Activated T-cell treated with anti-CD3 and anti-CD28 coated beads, Interleukin-2, amount 50 U/mL, for 4 hours (primary cell): ENCODE data around the gene DAW1. TPM values are rescaled to one million over a fixed set of nuclear protein-coding genes. Genes with fewer than 3 reads are reported as not detected.
A peak's percentile ranks its signal among the peaks of the same experiment; 100 is the strongest.
"Not testable (repeated sequence)": the region's sequence is repeated elsewhere in the genome, so short reads cannot be mapped to it uniquely, and the experiment has no call there.

Experiments
- ATAC-seq, 2 donors: fragments of 200-7000 bp; cut with Tn5 transposase; one replicate each; pipeline ENCODE4 v1.10.0; 2021
- DNase-seq: peaks from one replicate; pipeline ENCODE4 v3.0.0-alpha.2; 2020
- H3K27me3 Mint-ChIP-seq: one replicate; pipeline ENCODE4 v1.8.0; 2021; ENCODE audit warnings: low read depth, mixed read lengths
- H3K36me3 Mint-ChIP-seq: one replicate; pipeline ENCODE4 v1.8.0; 2022; ENCODE audit warnings: mixed read lengths; ENCODE audit not compliant: insufficient read depth
- H3K4me1 Mint-ChIP-seq: one replicate; pipeline ENCODE4 v1.8.0; 2021; ENCODE audit warnings: low read depth, mixed read lengths
- H3K4me3 Mint-ChIP-seq: one replicate; pipeline ENCODE4 v1.8.0; 2021; ENCODE audit warnings: mild to moderate bottlenecking, moderate library complexity, mixed read lengths
- H3K9me3 Mint-ChIP-seq: one replicate; pipeline ENCODE4 v1.8.0; 2021; ENCODE audit warnings: mixed read lengths
- total RNA-seq, 3 donors: library from RNA; stranded (reverse); gene quantifications; one replicate each; pipeline ENCODE4 v1.2.1, GENCODE V29; 2021

DAW1 gene
- not detected for total RNA-seq

- ATAC-seq (peak; percentile 66 to 74), DNase-seq (peak; percentile 21)
- H3K4me3 Mint-ChIP-seq: no peak within 1 kb of the TSS
- H3K36me3 Mint-ChIP-seq: no peaks in the 10 kb centered on the region
- H3K4me1 Mint-ChIP-seq: no peaks in the 10 kb centered on the region
- peaks cover 28% of the 10 kb centered on the region for H3K27me3 Mint-ChIP-seq
- no peaks in the 10 kb centered on the region for H3K9me3 Mint-ChIP-seq
Measured at GRCh38 chr2:227871375-227871791, at the start of gene DAW1. TSS of gene DAW1 (plus strand) at chr2:227871631. CDS start at chr2:227871690, 59 bp downstream.

GRCh38 chr2:227822416-227823003 lies 48.9 kb upstream of the DAW1 start:
- H3K27me3 Mint-ChIP-seq: no peaks in the 10 kb centered on the region
- DNase-seq: no peak
- H3K4me3 Mint-ChIP-seq: no peak overlapping the region
- H3K36me3 Mint-ChIP-seq: no peaks in the 10 kb centered on the region
- ATAC-seq: no peak
- peaks cover 5% of the 10 kb centered on the region for H3K9me3 Mint-ChIP-seq
- H3K4me1 Mint-ChIP-seq: peaks cover 26% of the 10 kb centered on the region

GRCh38 chr2:227823922-227824321 lies 47.5 kb upstream of the DAW1 start:
- ATAC-seq (no peak), DNase-seq (no peak)
- Mint-ChIP-seq H3K36me3 (no peaks in the 10 kb centered on the region), H3K27me3 (no peaks in the 10 kb centered on the region), H3K4me3 (no peak overlapping the region), H3K9me3 (peaks cover 5% of the 10 kb centered on the region), H3K4me1 (peaks cover 13% of the 10 kb centered on the region)

- ATAC-seq: no peak
- Mint-ChIP-seq H3K9me3 (peaks cover 5% of the 10 kb centered on the region), H3K36me3 (no peaks in the 10 kb centered on the region), H3K4me3 (no peak overlapping the region), H3K27me3 (no peaks in the 10 kb centered on the region), H3K4me1 (peaks cover 11% of the 10 kb centered on the region)
- DNase-seq: no peak
Measured at GRCh38 chr2:227824711-227825110, 46.7 kb upstream of the DAW1 start.

- DNase-seq (no peak), ATAC-seq (peak in 1 of 2 donors; percentile 25)
- no peak overlapping the region for H3K4me3 Mint-ChIP-seq
Measured at GRCh38 chr2:227826019-227826521, 45.4 kb upstream of the DAW1 start.

GRCh38 chr2:227826563-227826962 lies 44.9 kb upstream of the DAW1 start:
- Mint-ChIP-seq H3K27me3 (no peaks in the 10 kb centered on the region), H3K9me3 (no peaks in the 10 kb centered on the region), H3K4me1 (peaks cover 6% of the 10 kb centered on the region), H3K4me3 (no peak overlapping the region), H3K36me3 (no peaks in the 10 kb centered on the region)
- DNase-seq (no peak), ATAC-seq (no peak)

More at GRCh38 chr2:227826019-227826521, 45.4 kb upstream of the DAW1 start:
- H3K36me3 Mint-ChIP-seq: no peaks in the 10 kb centered on the region
- no peaks in the 10 kb centered on the region for H3K27me3 Mint-ChIP-seq
- peaks cover 6% of the 10 kb centered on the region for H3K4me1 Mint-ChIP-seq
- H3K9me3 Mint-ChIP-seq: no peaks in the 10 kb centered on the region

GRCh38 chr2:227827143-227827542 lies 44.3 kb upstream of the DAW1 start:
- Mint-ChIP-seq H3K4me3 (no peak overlapping the region), H3K36me3 (no peaks in the 10 kb centered on the region), H3K9me3 (no peaks in the 10 kb centered on the region), H3K4me1 (peaks cover 6% of the 10 kb centered on the region), H3K27me3 (no peaks in the 10 kb centered on the region)
- ATAC-seq (no peak), DNase-seq (no peak)

- Mint-ChIP-seq H3K9me3 (no peaks in the 10 kb centered on the region), H3K36me3 (no peaks in the 10 kb centered on the region), H3K4me1 (peaks cover 6% of the 10 kb centered on the region), H3K27me3 (no peaks in the 10 kb centered on the region), H3K4me3 (no peak overlapping the region)
- ATAC-seq (no peak), DNase-seq (no peak)
Measured at GRCh38 chr2:227828477-227828912, 42.9 kb upstream of the DAW1 start.

GRCh38 chr2:227829337-227829736 lies 42.1 kb upstream of the DAW1 start:
- ATAC-seq (no peak), DNase-seq (no peak)
- H3K4me1 Mint-ChIP-seq: peaks cover 6% of the 10 kb centered on the region
- no peaks in the 10 kb centered on the region for H3K36me3 Mint-ChIP-seq
- H3K4me3 Mint-ChIP-seq: no peak overlapping the region
- H3K9me3 Mint-ChIP-seq: no peaks in the 10 kb centered on the region
- no peaks in the 10 kb centered on the region for H3K27me3 Mint-ChIP-seq

- H3K4me3 Mint-ChIP-seq: no peak overlapping the region
- H3K4me1 Mint-ChIP-seq: no peaks in the 10 kb centered on the region
- no peaks in the 10 kb centered on the region for H3K27me3 Mint-ChIP-seq
- no peaks in the 10 kb centered on the region for H3K36me3 Mint-ChIP-seq
- H3K9me3 Mint-ChIP-seq: peaks cover 3% of the 10 kb centered on the region
- DNase-seq: no peak
- ATAC-seq: no peak
Measured at GRCh38 chr2:227834423-227834822, 37.0 kb upstream of the DAW1 start.

- Mint-ChIP-seq H3K27me3 (no peaks in the 10 kb centered on the region), H3K4me1 (no peaks in the 10 kb centered on the region), H3K36me3 (no peaks in the 10 kb centered on the region), H3K9me3 (peaks cover 3% of the 10 kb centered on the region), H3K4me3 (no peak overlapping the region)
- DNase-seq (no peak), ATAC-seq (no peak)
Measured at GRCh38 chr2:227834916-227835650, 36.3 kb upstream of the DAW1 start.

- not testable (repeated sequence) for H3K36me3 Mint-ChIP-seq, DNase-seq
Measured at GRCh38 chr2:227839339-227840129, 31.9 kb upstream of the DAW1 start.

GRCh38 chr2:227846831-227847230 lies 24.6 kb upstream of the DAW1 start:
- Mint-ChIP-seq H3K9me3 (no peaks in the 10 kb centered on the region), H3K27me3 (peaks cover 2% of the 10 kb centered on the region), H3K4me1 (peaks cover 22% of the 10 kb centered on the region), H3K4me3 (peak overlapping the region; percentile 39), H3K36me3 (no peaks in the 10 kb centered on the region)
- no peak for ATAC-seq
- no peak for DNase-seq

More at GRCh38 chr2:227839339-227840129, 31.9 kb upstream of the DAW1 start:
- ATAC-seq, H3K27me3 Mint-ChIP-seq, H3K4me3 Mint-ChIP-seq, H3K4me1 Mint-ChIP-seq, H3K9me3 Mint-ChIP-seq: not testable (repeated sequence)

GRCh38 chr2:227848146-227848545 lies 23.3 kb upstream of the DAW1 start:
- H3K4me3 Mint-ChIP-seq: peak overlapping the region; percentile 19

More at GRCh38 chr2:227848146-227848545, 23.3 kb upstream of the DAW1 start:
- Mint-ChIP-seq H3K36me3 (no peaks in the 10 kb centered on the region), H3K27me3 (peaks cover 2% of the 10 kb centered on the region), H3K9me3 (no peaks in the 10 kb centered on the region), H3K4me1 (peaks cover 22% of the 10 kb centered on the region)
- no peak for DNase-seq
- ATAC-seq: no peak
